Raji (cell line): ENCODE measurements around the gene BCL7A.

ENCODE experiments used
- POLR2A ChIP-seq: IDR thresholded peaks from 2 replicates; pipeline ENCODE4 v1.6.1; 2011; ENCODE audit warnings: low read depth, low read length, control low read depth; ENCODE audit not compliant: insufficient read depth

The BCL7A gene

DNA sequence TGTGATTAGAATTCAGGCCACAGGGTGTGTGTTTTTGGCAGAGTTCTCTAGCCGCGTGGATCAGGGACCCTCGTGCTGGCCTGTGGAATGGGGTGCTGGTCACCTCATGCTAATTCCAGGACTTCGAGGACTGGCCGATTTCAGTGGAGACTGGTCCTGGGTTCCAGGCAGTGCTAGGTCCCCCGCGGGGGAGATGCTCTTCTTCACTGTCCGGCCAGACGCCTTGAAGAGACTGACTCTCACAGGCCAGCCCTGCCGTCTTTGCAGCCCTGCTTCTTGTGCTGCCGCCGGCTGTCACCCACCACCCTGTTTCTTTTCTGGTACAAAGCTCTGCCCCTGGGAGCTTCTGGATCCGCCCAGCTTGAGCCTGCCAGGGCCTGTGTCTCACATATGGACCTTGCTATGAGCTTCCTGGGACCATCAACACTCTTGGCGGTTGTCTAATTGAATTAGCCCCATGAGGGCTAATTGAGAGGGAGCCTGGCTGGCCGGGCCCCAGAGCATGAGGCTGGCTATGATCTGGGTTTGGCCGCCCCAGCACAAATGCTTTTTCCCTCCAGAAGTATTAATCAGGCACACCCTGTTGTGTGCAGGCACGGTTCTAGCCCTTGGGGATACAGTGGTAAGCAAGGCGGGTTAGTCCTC is 65.1 kb downstream of the BCL7A start:
- TF ChIP-seq POLR2A, result no peak

DNA sequence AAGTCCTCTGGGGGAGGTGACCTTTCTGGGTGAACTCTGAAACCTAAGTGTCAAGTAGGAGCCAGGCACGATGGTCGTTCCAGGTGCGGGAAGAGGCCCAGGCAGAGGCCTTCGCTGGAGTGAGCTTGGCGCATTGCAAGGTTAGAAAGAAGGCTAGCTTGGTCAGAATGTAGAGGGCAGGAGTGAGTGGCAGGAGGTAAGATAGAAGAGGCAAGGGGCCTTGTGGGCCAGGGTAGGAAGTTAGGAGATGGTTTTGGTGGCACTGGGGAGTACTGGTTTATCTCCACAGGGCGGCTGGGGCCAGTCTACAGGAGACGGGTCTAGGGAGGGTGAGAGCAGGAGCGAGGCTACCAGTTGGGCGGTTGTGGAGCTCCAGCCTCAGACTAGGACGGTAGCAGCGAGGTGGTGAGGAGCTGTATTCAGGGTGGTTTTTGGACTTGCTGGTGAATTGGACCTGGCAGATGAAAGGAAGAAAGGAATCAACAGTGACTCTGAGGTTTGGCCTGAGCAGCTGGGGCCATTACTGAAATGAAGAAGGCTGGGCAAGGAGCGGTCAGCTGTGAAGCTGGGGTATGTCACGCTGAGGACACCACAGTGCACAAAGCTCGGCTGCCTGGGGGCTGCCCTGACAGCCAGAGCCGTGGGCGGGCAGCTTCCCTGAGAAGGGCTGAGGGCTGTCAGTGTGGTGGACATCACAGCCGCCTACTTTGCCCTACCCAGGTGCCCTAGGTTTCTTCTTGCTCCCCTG is 65.9 kb downstream of the BCL7A start:
- TF ChIP-seq POLR2A, result no peak

DNA sequence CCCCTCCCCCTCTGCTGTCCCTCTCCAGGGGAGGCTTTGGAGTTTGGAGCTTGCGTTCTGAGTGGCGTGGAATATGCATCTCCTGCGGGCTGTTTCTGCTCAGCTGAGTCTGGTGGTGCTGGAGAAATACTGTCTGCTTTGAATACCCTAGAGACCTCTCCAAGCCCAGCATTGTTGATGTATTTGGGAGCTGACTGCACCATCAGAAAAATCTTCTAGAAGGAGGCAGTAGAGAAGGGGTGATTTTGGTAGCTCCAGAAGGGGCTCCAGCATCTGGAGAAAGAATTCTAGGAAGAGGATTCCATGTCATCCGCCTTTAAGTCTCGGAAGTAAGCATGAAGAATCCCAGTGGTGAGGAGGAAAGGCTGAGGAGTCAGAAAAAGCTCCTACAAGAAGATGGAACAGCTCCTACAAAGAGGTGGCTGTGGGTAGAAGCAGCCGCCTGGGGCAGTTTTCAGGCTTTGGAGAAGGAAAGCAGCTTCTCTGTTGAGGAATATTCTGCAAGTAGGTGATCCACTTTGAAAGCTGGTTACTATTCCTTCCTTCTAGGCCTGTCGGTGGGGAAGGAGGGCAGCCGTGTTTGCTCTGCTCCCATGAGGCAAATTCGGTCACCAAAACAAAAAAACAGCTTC is 66.6 kb downstream of the BCL7A start:
- no peak for TF ChIP-seq POLR2A

DNA sequence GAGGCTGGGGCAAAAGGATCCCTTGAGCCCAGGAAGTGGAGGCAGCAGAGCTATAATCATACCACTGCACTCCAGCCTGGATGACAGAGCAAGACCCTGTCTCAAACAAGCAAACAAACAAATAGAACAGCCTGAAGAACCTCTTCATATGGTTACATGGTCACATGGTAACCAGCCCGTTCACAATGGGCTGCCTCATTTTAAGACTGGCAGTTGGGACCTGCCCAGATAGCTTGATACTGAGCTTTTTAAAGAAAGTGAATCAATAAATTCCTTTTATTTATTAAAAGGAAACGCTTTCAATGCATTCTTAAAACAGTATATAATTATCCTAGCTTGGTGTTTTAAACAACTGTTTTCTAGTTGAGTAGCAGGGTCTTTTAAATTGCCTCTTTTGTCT is 67.4 kb downstream of the BCL7A start:
- no peak for TF ChIP-seq POLR2A

DNA sequence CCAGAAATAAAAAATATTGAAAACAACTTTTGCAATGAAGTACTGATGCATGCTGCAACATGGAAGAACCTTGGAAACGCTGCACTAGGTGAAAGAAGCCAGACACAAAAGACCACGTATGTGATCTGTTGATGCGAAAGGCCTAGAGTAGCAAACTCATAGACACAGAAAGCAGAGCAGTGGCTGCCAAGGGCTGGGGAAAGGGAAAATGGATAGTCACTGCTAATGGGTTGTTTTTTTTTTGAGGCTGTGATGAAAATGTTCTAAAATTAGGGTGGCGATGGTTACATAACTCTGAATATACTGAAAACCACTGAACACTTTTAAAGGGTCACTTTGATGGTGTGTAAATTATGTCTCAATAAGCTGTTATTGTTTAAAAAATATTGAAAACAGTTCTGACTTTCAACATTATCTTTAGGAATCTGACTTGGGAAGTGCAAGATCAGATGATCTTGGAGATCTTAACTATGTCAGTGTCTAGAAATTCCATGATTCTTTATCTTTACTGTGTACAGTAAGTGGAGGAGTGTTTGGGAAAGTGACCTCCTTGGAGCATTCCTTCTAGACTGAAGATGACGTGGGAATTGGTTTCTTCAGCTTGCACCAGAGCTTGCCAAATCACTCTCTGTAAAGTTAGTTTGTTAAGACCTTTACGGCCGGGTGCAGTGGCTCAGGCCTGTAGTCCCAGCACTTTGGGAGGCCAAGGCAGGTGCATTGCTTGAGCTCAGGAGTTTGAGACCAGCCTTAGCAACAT is 69.3 kb downstream of the BCL7A start:
- TF ChIP-seq POLR2A, result no peak

DNA sequence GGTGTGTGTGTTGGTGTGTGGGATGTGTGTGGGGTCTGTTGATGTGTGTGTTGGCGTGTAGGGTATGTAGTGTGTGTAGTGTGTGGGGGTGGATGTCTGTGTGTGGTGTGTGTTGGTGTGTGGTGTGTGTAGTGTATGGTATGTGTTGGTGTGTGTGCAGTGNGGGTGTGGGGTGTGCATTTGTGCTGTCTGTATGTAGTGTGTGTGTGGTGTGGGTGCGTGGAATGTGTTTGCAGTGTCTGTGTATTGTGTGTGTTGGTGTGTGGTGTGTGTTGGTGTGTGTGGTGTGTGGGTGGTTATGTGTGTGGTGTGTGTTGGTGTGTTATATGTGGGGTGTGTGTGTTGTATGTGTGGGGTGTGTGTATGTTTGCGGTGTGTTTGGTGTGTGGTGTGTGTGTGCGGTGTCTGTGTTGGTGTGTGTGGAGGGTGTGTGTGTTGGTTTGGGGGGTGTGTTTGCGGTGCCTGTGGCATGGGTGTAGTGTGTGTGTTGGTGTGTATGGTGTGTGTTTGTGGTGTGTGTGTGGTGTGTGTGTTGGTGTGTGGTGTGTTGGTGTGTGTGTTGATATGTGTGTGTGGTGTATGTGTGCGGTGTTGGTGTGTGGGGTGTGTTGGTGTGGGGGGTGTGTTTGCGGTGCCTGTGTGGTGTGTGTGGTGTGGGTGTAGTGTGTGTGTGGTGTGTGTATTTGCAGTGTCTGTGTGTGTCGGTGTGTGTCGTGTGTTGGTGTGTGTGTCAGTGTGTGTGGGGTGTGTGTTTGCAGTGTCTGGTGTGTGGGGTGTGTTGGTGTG is 71.6 kb downstream of the BCL7A start:
- TF ChIP-seq POLR2A, result no peak

DNA sequence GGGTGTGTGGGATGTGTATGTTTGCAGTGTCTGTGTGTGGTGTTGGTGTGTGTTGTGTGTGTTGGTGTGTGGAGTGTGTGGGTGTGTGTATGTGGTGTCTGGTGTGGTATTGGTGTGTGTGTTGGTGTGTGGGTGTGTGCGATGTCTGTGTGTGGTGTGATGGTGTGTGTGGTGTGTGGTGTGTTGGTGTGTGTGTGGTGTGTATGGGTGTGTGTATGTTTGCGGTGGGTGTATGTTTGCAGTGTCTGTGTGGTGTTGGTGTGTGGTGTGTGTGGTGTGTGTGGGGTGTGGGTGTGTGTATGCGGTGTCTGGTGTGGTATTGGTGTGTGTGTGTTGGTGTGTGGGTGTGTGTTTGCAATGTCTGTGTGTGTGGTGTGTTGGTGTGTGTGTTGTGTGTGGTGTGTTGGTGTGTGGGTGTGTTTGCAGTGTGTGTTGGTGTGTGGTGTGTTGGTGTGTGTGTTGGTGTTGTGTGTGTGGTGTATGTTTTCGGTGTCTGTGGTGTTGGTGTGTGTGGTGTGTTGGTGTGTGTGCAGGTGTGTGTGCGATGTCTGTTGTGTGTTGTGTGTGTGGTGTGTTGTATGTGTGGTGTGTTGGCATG is 72.6 kb downstream of the BCL7A start:
- TF ChIP-seq POLR2A, result no peak

DNA sequence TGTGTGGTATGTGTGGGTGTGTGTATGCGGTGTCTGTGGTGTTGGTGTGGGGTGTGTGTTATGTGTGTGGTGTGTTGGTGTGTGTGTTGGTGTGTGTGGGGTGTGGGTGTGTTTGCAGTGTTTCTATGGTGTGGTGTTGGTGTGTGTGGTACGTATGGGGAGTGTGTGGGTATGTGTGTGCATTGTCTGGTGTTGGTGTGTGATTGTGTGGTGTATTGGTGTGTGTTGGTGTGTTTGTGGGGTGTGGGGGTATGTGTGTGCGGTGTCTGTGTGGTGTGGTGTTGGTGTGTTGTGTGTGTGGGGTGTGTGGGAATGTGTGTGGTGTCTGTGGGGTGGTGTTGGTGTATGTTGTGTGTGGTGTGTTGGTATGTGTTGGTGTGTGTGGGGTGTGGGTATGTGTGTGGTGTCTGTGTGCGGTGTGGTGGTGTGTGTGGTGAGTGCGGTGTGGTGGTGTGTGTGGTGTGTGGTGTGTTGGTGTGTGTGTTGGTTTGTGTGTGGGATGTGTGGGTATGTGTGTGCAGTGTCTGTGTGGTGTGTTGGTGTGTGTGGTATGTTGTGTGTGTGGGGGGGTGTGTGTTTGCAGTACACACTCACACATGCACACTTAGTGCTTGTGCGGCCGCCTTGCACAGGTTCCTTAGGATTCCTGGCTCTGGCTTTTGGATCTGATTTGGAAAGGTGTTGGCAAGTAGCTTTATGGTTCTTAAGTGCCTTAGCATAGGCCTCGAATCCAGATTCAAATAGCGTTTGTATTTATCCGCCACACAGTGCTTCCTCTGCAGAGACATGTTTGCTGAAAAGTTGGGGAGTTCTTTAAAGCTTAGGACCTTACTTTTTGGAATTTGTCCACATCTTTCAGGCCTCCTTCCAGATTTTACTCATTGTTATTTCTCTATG is 73.3 kb downstream of the BCL7A start:
- TF ChIP-seq POLR2A, result no peak

DNA sequence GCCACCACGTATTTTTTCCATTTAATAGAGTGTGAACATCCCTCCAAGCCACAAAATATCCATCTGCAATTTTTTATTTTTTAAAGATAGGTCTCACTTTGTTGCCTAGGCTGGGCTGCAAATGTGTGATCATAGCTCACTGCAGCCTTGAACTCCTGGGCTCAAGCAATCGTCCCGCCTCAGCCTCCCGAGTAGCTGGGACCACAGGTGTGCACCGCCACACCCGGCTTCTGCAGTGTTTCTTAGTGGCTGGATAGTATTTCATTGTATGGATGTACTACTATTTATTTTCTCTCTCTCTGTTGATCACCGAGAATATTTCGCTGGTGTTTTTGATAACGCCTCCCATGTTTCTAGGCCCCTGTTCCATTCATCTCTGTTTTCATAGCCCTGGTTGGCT is 74.3 kb downstream of the BCL7A start:
- no peak for TF ChIP-seq POLR2A

DNA sequence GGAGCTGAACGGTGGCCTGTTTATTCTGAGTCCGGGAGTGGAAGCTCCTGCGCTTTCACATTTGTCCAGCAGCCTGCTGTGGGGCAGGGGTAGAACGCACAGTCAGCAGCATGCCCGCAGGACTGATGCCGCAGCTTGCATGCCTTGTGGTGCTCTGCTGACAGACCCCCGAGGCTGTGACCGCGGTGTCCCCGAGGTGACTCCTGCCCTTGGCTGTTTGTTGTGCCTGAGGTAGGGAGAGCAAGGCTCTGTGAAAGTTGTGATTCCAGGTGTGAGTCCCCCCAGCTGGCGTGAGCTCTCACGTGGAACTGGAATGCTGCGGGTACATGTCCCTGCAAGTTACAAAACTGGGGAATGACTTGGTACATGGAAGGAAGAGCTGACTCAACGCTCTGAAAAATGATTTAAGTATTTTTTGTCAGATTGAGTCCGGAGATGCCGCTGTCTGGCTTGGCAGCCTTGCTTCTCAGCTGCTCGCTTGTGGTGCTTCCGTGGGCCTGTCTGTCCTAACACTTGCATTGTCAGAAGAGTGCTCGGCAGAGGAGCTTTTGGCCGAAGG is 75.0 kb downstream of the BCL7A start:
- no peak for TF ChIP-seq POLR2A

DNA sequence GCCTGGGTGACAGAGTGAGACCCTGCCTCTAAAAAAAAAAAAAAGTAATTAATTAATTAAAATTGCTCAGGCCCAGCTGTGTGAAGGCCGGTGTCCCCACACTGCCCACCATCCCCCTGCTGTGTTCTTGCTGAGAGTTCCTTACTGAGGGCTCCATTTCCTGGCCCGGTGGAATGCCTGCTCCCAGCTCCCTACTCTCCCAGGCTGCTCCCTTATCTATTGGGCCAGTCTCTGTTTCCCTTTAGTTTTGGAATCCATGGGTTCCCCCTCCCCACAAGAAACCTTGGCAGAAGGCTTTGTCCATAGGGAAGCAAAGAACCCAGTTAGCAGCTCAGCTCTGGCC is 75.9 kb downstream of the BCL7A start:
- TF ChIP-seq POLR2A, result no peak

DNA sequence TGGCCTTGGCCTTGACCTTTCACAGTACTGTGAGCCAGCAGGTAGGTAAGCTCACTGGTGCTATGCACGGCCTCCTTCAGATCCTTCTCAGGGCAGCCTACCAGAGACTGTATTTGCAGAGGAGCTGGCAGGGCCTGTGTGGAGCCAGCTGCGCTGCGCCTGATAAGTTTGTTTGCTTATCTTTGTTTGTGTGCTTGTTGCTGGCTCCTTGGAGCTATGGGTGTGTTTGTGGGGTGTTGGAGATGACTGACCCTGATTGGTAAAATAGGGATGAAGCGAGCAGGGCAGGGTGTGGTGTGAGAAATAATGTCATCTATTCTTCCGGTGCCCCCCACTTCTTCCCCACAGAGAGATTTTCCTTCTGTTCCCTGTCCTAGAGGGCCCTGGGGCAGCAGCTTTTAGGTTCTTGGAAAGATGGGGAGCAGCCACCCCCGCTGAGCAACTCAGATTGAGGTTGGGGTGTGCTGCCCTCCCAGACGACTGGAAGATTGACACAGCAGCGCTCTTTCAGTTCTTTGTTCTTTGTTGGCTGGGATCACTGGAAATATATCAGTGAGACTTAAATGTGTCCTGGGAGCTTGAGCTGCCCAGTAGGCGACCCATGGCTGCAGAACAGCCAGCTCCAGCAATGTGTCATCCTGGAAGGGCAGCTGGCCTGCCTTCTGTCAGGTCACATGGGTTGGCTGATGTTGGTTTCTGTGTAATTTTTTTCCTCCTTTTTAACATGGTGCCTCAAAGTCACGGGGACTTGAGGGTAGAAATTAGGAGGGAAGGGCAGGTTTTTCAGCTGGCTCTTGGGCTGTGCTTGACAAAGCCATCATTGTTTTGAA is 76.5 kb downstream of the BCL7A start:
- no peak for TF ChIP-seq POLR2A

DNA sequence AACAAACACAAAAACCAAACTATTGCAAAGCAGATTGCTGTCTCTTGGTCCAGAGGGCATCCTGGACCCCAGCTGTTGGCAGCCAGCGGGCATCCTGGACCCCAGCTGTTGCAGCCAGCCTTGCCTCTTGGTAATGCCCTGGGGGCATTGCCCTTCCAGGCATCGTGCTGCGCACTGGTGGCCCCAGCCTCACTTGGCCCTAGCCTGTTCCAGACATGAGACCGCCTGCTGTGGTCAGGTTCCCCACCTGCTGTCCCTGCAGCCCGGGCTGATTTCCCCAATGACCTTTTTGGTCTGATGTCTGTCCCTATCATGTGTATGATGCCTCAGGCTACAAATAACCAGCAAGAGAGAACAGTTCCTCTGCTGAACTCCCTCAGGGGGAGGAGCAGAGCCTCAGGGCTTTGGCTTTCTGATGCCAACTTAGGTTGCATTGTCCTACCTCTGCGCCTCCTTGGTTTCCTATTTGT is 77.6 kb downstream of the BCL7A start:
- TF ChIP-seq POLR2A, result no peak

DNA sequence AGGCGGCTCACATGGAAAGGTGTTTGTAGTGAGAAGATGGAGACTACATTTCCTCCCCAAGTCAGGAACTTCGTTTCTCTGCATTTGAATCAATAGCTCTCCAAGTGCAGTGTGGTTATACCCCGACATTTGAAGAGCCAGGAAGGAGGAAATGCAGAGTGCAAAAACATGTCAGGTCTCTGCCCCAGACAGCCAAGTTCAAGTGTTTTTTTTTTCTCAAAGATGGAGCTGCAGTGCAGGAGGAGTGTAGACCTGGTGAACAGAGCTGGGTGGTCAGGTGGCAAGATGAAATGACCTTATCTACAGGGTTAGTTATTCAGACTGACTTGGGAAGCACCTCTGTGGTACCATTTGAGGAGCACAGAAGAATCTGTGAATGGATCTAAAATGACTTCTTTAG is 78.2 kb downstream of the BCL7A start:
- no peak for TF ChIP-seq POLR2A
